ENCODE results near the gene TMEM132C. TPM values are rescaled to one million over a fixed set of nuclear protein-coding genes. Genes with fewer than 3 reads are reported as not detected.

The TMEM132C gene
- total RNA-seq, 2 experiments from 2014 or later, result not detected

DNA sequence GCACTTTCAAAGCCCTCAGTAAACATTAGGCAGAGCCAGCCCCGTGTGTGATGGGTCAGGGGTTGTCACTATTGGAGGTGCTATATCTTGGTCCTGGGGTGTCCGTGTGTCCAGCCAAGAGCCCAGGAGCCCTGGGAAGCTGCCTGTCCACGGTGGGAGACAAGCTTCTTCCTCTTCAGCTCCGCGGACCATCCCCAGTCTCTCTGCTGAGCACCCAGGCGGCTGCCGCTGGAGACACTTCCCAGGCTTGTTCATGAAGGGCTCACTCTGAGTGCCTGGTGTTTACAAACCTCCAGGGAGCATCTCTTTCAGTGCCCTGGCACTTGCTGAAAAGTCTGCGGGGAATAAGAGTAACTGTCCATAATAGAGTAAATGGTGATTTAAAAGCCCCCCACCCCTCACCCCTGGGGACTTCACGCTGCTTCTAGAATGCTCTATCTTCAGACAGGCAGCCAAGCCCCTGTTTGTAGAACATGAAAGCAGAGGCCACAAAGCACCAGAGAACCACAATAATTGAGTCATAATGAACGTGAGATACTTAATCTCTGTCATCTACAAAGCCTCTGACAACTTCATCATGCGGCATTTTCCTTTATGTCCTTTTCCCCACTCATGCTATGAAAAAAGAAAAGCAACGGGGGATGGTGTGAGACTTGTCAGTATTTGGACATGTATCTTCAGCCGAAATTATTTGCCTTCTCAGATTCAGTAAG, 178.6 kb downstream of the TMEM132C start:
- CTCF ChIA-PET (ENCODE audit: unreplicated experiment), result no interaction called here

DNA sequence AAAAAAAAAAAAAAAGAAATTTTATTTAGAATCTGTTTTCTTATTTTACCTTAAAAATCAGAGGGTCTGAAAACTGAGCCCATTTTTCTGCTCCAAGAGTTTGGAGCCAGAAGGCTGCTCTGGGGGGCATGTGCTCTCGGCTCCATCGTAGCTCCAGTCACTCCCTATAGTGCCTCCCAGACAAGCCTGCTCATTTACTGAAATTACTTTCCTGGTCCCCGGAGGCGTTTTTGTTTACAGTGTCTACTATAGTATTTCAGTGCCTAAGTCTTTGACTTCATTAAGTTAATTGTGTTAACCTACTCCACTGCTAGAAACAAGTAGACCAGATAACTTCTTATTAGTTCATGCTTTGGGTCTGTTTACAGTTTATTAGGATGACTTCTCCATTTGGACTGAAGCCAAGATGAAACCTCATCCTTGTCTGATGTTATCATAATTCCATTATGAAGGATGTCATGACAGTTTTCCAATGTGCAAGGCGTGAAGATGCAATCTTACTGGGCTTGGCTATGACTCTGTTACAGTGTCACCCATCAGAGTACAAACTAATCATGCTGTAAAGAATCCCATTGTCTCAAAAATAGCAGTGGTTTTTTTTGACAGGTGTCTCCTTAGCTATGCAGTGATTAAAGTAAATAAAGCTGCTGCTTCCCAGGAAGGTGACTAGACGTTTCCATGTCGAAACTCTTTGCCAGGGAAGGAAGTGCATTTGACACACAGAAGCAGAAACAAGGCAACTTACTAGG, 182.3 kb downstream of the TMEM132C start:
- POLR2A ChIA-PET, result interaction anchor here (0.6 to 1.6 kb wide), 3 partner anchors 9 to 1384 kb away, joined by 4 to 7 read pairs (median 5); no protein-coding TSS in a partner anchor
- H3K9me3 ChIP-seq (ENCODE audit: low read length), result no peaks in the 10 kb centered on the region
- no peak overlapping the region for H3K4me2 ChIP-seq (ENCODE audit: low read length)
- H3K4me3 ChIP-seq (ENCODE audit: low read depth, low read length, poor library complexity, severe bottlenecking), result no peak overlapping the region
- intact Hi-C loops (cut with micrococcal nuclease; ENCODE audit: unreplicated experiment), result no loop called here
- DNase-seq (ENCODE audit: low spot score), result no peak
- BruUV-seq (replicated peaks), result no TSS peak
- H3K36me3 ChIP-seq (ENCODE audit: insufficient read depth, low read length), result no peaks in the 10 kb centered on the region
- no peak overlapping the region for H2AFZ ChIP-seq (ENCODE audit: low read length)
- CTCF ChIA-PET (ENCODE audit: unreplicated experiment), result no interaction called here
- H3K79me2 ChIP-seq (ENCODE audit: insufficient read depth, low read depth, low read length), result no peaks in the 10 kb centered on the region
- TF ChIP-seq, protein P1, sequence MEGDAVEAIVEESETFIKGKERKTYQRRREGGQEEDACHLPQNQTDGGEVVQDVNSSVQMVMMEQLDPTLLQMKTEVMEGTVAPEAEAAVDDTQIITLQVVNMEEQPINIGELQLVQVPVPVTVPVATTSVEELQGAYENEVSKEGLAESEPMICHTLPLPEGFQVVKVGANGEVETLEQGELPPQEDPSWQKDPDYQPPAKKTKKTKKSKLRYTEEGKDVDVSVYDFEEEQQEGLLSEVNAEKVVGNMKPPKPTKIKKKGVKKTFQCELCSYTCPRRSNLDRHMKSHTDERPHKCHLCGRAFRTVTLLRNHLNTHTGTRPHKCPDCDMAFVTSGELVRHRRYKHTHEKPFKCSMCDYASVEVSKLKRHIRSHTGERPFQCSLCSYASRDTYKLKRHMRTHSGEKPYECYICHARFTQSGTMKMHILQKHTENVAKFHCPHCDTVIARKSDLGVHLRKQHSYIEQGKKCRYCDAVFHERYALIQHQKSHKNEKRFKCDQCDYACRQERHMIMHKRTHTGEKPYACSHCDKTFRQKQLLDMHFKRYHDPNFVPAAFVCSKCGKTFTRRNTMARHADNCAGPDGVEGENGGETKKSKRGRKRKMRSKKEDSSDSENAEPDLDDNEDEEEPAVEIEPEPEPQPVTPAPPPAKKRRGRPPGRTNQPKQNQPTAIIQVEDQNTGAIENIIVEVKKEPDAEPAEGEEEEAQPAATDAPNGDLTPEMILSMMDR (conservative IDR thresholded peaks at IDR 0.05; ENCODE audit: low read length), result no peak
- no peak for TF ChIP-seq EZH2phosphoT487 (IDR thresholded peaks at IDR 0.05; ENCODE audit: borderline replicate concordance, low read depth, low read length)
- no peaks in the 10 kb centered on the region for H3K4me1 ChIP-seq (ENCODE audit: insufficient read depth, low read length, poor library complexity, severe bottlenecking)
- no peaks in the 10 kb centered on the region for H3K9me2 ChIP-seq (ENCODE audit: insufficient read depth, low read length)
- no peaks in the 10 kb centered on the region for H4K20me1 ChIP-seq (ENCODE audit: insufficient read depth, low read length)
- no peak overlapping the region for H3K27ac ChIP-seq (ENCODE audit: low read depth, low read length, poor library complexity, severe bottlenecking)

More for the DNA sequence above, 178.6 kb downstream of the TMEM132C start:
- no peak overlapping the region for H3K4me2 ChIP-seq (ENCODE audit: low read length)
- H3K36me3 ChIP-seq (ENCODE audit: insufficient read depth, low read length), result no peaks in the 10 kb centered on the region
- H3K9me2 ChIP-seq (ENCODE audit: insufficient read depth, low read length), result no peaks in the 10 kb centered on the region
- H3K4me1 ChIP-seq (ENCODE audit: insufficient read depth, low read length, poor library complexity, severe bottlenecking), result no peaks in the 10 kb centered on the region
- H2AFZ ChIP-seq (ENCODE audit: low read length), result no peak overlapping the region
- H3K9me3 ChIP-seq (ENCODE audit: low read length), result no peaks in the 10 kb centered on the region
- POLR2A ChIA-PET, result no interaction called here
- H4K20me1 ChIP-seq (ENCODE audit: insufficient read depth, low read length), result no peaks in the 10 kb centered on the region
- DNase-seq (ENCODE audit: low spot score), result no peak
- no TSS peak for BruUV-seq (replicated peaks)
- no peak for TF ChIP-seq EZH2phosphoT487 (IDR thresholded peaks at IDR 0.05; ENCODE audit: borderline replicate concordance, low read depth, low read length)
- TF ChIP-seq, protein P1 (conservative IDR thresholded peaks at IDR 0.05; ENCODE audit: low read length), result no peak
- H3K79me2 ChIP-seq (ENCODE audit: insufficient read depth, low read depth, low read length), result no peaks in the 10 kb centered on the region
- no peak overlapping the region for H3K4me3 ChIP-seq (ENCODE audit: low read depth, low read length, poor library complexity, severe bottlenecking)
- intact Hi-C loops (cut with micrococcal nuclease; ENCODE audit: unreplicated experiment), result no loop called here
- no peak overlapping the region for H3K27ac ChIP-seq (ENCODE audit: low read depth, low read length, poor library complexity, severe bottlenecking)

DNA sequence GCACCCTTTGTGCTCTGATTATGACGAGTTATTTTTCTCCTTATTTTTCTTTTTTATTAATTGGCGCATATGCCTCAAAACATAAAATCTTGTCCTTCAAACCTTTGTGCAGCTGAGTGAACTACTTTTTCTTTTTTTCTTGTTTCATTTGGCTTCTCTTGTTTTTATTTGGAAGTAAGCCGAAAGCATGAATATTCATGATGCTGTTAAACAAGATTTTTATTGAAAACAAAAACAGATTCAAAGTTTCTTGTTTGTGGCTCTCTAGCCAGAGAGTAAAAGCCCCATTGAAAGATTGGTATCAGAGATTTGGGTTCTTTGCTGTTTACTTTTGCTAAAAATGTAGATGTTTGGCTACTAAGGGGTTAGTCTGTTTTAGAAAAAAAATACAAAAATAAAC, 183.8 kb downstream of the TMEM132C start:
- intact Hi-C loops (cut with micrococcal nuclease; ENCODE audit: unreplicated experiment), result no loop called here
- H3K36me3 ChIP-seq (ENCODE audit: insufficient read depth, low read length), result no peaks in the 10 kb centered on the region
- H3K4me2 ChIP-seq (ENCODE audit: low read length), result no peak overlapping the region
- DNase-seq (ENCODE audit: low spot score), result no peak
- CTCF ChIA-PET (ENCODE audit: unreplicated experiment), result no interaction called here
- H3K4me1 ChIP-seq (ENCODE audit: insufficient read depth, low read length, poor library complexity, severe bottlenecking), result no peaks in the 10 kb centered on the region
- H3K9me2 ChIP-seq (ENCODE audit: insufficient read depth, low read length), result no peaks in the 10 kb centered on the region
- H4K20me1 ChIP-seq (ENCODE audit: insufficient read depth, low read length), result no peaks in the 10 kb centered on the region
- POLR2A ChIA-PET, result no interaction called here
- TF ChIP-seq, protein P1 (conservative IDR thresholded peaks at IDR 0.05; ENCODE audit: low read length), result no peak
- no TSS peak for BruUV-seq (replicated peaks)
- no peaks in the 10 kb centered on the region for H3K9me3 ChIP-seq (ENCODE audit: low read length)
- H3K27ac ChIP-seq (ENCODE audit: low read depth, low read length, poor library complexity, severe bottlenecking), result no peak overlapping the region
- no peak overlapping the region for H2AFZ ChIP-seq (ENCODE audit: low read length)
- H3K79me2 ChIP-seq (ENCODE audit: insufficient read depth, low read depth, low read length), result no peaks in the 10 kb centered on the region
- no peak overlapping the region for H3K4me3 ChIP-seq (ENCODE audit: low read depth, low read length, poor library complexity, severe bottlenecking)

Data from OCI-LY7 (cell line).